ENCODE data around the gene ISY1. TPM values are rescaled to one million over a fixed set of nuclear protein-coding genes. Genes with fewer than 3 reads are reported as not detected.

ISY1 gene
- total and polyA plus RNA-seq, 2 of the 4 experiments (the other 2 are of a cell fraction) = 28.5 to 31.5 TPM

GRCh38 chr3:129204473-129204872 is 43.6 kb upstream of the ISY1 start:
- no peak overlapping the region for H3K4me2 ChIP-seq (ENCODE audit: low read depth, low read length)
- H3K4ac ChIP-seq (ENCODE audit: low read depth, low read length) = no peak overlapping the region
- H3K23ac ChIP-seq (ENCODE audit: low read depth, low read length) = no peak overlapping the region
- H3K36me3 ChIP-seq (ENCODE audit: control insufficient read depth, insufficient read depth, low read length) = no peaks in the 10 kb centered on the region
- in situ Hi-C loops (cut with MboI; ENCODE audit: low sequenced_read_pairs) (no loop called here), intact Hi-C loops (cut with micrococcal nuclease) (no loop called here), dilution Hi-C loops (cut with HindIII; ENCODE audit: low sequenced_read_pairs, unreplicated experiment) (no loop called here)
- H3K9me1 ChIP-seq (ENCODE audit: insufficient read depth, low read length) = peaks cover 4% of the 10 kb centered on the region; the same call in 1 of the 2 replicates
- H3K27ac ChIP-seq (ENCODE audit: insufficient read depth, low read length) = no peak overlapping the region
- H3K9me3 ChIP-seq (ENCODE audit: control insufficient read depth, insufficient read depth, low read length) = no peaks in the 10 kb centered on the region
- DNase-seq (no peak), ATAC-seq (ENCODE audit: low read depth) (no peak)
- H4K5ac ChIP-seq (ENCODE audit: low read depth, low read length) = no peak overlapping the region
- H3K56ac ChIP-seq (ENCODE audit: extremely low read depth, insufficient read depth, low read length) = no peak overlapping the region
- H3K4me3 ChIP-seq (ENCODE audit: insufficient read depth, low read depth, low read length) = no peak overlapping the region
- BruUV-seq (replicated peaks) = no TSS peak
- H2BK20ac ChIP-seq (ENCODE audit: low read depth, low read length) = no peak overlapping the region
- no CpG with 5 or more reads among the region's 2 CpGs for WGBS, 2 experiments (ENCODE audit: extremely low coverage in 2 of 2, insufficient read length in 1 of 2)
- no peak overlapping the region for H4K8ac ChIP-seq (ENCODE audit: low read depth in 2 of 2, low read length in 2 of 2)
- no peak overlapping the region for H2AK9ac ChIP-seq (replicated peaks; ENCODE audit: low read depth, low read length, poor library complexity)
- no peak overlapping the region for H3K14ac ChIP-seq (replicated peaks; ENCODE audit: low read depth, low read length)
- H4K91ac ChIP-seq (ENCODE audit: insufficient read depth, low read depth, low read length) = no peak overlapping the region
- H3K27me3 ChIP-seq (ENCODE audit: control insufficient read depth, insufficient read depth, low read length) = no peaks in the 10 kb centered on the region
- TF ChIP-seq CHD1 (IDR thresholded peaks at IDR 0.05; ENCODE audit: low read depth, low read length) (no peak), FOS (IDR thresholded peaks at IDR 0.05; ENCODE audit: low read depth, low read length) (no peak), BHLHE40 (IDR thresholded peaks at IDR 0.05; ENCODE audit: low read depth, low read length) (no peak), RCOR1 (IDR thresholded peaks at IDR 0.05; ENCODE audit: insufficient replicate concordance, low read length) (no peak)
- CTCF ChIA-PET = no interaction called here
- no peak overlapping the region for H2BK15ac ChIP-seq (ENCODE audit: low read depth, low read length)
- no peak overlapping the region for H3K18ac ChIP-seq (ENCODE audit: low read depth, low read length)
- no peak overlapping the region for H2BK120ac ChIP-seq (ENCODE audit: low read depth, low read length)
- no peak overlapping the region for H2AK5ac ChIP-seq (ENCODE audit: low read depth, low read length)
- H2AFZ ChIP-seq (replicated peaks; ENCODE audit: low read length, poor library complexity) = no peak overlapping the region
- no peaks in the 10 kb centered on the region for H4K20me1 ChIP-seq (ENCODE audit: insufficient read depth, low read length)
- POLR2A ChIA-PET (ENCODE audit: unreplicated experiment) = no interaction called here
- H3K9ac ChIP-seq (ENCODE audit: low read depth, low read length) = no peak overlapping the region
- peaks cover 2% of the 10 kb centered on the region; the same call in 1 of the 2 replicates for H3K4me1 ChIP-seq (ENCODE audit: control insufficient read depth, insufficient read depth, low read length)
- no peak overlapping the region for H2BK5ac ChIP-seq (ENCODE audit: low read depth, low read length, poor library complexity, severe bottlenecking)
- no peaks in the 10 kb centered on the region for H3K79me1 ChIP-seq (ENCODE audit: low read depth in 1 of 2, low read length in 2 of 2)
